Measurements from ENCODE around the gene GYG2.

The GYG2 gene

DNA sequence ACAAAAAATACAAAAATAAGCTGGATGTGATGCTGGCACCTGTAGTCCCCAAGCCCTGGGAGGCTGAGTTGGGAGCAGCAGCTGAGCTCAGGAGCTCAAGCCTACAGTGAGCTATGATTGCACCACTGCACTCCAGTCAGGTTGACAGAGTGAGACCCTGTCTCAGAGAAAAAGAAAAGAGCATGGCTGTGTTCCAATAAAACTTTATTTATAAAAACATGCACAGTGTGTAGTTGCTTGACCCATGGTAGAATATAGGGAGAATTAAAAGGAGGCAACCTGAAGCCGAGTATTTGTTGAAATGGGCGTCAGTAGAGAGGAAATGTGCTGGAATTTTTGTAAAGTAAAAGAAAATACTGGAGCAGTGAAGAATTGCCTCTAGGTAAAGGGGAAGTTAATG is 27.0 kb downstream of the GYG2 start:
- TF ChIP-seq, protein P1, sequence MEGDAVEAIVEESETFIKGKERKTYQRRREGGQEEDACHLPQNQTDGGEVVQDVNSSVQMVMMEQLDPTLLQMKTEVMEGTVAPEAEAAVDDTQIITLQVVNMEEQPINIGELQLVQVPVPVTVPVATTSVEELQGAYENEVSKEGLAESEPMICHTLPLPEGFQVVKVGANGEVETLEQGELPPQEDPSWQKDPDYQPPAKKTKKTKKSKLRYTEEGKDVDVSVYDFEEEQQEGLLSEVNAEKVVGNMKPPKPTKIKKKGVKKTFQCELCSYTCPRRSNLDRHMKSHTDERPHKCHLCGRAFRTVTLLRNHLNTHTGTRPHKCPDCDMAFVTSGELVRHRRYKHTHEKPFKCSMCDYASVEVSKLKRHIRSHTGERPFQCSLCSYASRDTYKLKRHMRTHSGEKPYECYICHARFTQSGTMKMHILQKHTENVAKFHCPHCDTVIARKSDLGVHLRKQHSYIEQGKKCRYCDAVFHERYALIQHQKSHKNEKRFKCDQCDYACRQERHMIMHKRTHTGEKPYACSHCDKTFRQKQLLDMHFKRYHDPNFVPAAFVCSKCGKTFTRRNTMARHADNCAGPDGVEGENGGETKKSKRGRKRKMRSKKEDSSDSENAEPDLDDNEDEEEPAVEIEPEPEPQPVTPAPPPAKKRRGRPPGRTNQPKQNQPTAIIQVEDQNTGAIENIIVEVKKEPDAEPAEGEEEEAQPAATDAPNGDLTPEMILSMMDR (IDR thresholded peaks at IDR 0.05; ENCODE audit: low read depth, low read length), result no peak

GRCh38 chrX:2857566-2857965 is 28.8 kb downstream of the GYG2 start:
- no peak for DNase-seq (ENCODE audit: low read depth in 2 of 2)

More for the DNA sequence above, 27.0 kb downstream of the GYG2 start:
- no peak overlapping the region for H3K4me3 ChIP-seq (replicated peaks in 1 of 2; ENCODE audit: low read depth in 2 of 2, low read length in 2 of 2)
- no peak for DNase-seq (ENCODE audit: low read depth in 2 of 2)

GRCh38 chrX:2859197-2859797 is 30.6 kb downstream of the GYG2 start:
- no peak for DNase-seq (ENCODE audit: low read depth in 2 of 2)
- TF ChIP-seq, protein P1 (IDR thresholded peaks at IDR 0.05; ENCODE audit: low read depth, low read length), result no peak
- no peak overlapping the region for H3K4me3 ChIP-seq (replicated peaks in 1 of 2; ENCODE audit: low read depth in 2 of 2, low read length in 2 of 2)

More at GRCh38 chrX:2857566-2857965, 28.8 kb downstream of the GYG2 start:
- H3K4me3 ChIP-seq (replicated peaks in 1 of 2; ENCODE audit: low read depth in 2 of 2, low read length in 2 of 2), result no peak overlapping the region
- TF ChIP-seq, protein P1 (IDR thresholded peaks at IDR 0.05; ENCODE audit: low read depth, low read length), result no peak

DNA sequence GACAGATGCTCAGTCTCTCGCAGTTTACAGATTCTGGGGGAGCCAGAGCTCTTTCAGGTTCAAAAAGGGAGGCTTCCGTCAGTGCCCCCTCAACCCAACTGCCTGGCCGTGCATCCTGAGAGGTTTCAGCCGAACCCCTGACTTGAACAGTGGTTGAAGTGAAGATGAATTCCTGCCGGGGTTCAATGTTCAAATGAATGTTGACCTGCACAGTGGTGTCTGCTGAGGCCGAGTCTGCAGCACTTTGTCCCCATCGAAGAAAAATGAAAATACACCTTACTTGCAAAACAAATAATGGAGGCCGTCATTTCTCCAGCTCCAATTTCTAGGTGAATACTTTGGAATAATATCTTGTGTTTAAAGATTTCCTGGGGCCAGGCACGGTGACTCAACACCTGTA is 33.7 kb downstream of the GYG2 start:
- DNase-seq (ENCODE audit: low read depth in 2 of 2), result no peak
- no peak overlapping the region for H3K4me3 ChIP-seq (replicated peaks in 1 of 2; ENCODE audit: low read depth in 2 of 2, low read length in 2 of 2)
- TF ChIP-seq, protein P1 (IDR thresholded peaks at IDR 0.05; ENCODE audit: low read depth, low read length), result no peak

DNA sequence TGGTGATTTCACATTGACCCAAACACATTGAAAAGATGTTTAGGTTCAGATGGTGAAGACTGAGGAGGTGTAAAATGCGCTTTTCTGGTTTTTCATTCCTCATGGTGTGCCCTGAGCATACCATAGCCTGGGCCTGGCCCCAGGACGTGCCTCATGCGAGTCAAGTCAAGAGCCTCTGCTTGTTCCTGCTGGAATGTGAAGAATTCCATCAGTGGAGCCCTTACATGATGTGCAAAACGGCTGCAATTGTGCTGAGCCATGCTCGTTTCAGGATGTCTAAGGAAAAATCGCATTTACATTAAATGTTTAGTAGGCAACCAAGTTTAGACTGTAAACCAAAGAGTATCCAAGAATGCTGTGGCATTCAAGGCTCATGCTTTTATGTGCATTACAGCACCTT is 34.9 kb downstream of the GYG2 start:
- DNase-seq (ENCODE audit: low read depth in 2 of 2), result peak in 1 of 2 donors; percentile 12
- H3K4me3 ChIP-seq (replicated peaks in 1 of 2; ENCODE audit: low read depth in 2 of 2, low read length in 2 of 2), result no peak overlapping the region
- TF ChIP-seq, protein P1 (IDR thresholded peaks at IDR 0.05; ENCODE audit: low read depth, low read length), result no peak

DNA sequence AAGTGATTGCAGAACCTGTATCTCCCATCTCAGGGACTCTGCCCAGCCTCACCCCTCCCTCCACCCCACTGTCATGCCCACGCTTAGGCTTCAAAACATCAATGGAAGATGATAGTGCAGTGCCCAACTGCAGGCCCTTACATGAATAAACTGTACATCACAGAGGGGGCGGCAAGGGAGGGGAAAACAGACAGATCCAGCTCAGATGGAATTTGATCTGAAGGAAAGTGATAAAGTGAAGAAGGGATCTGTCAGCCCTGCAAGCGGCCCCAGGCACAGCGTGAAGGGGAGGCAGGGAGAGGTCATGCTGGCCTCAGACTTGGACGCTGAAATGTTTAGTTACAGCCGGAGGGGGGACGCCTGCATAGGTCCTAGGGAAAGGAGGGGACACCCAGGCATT is 38.5 kb downstream of the GYG2 start:
- TF ChIP-seq, protein P1 (IDR thresholded peaks at IDR 0.05; ENCODE audit: low read depth, low read length), result no peak
- DNase-seq (ENCODE audit: low read depth in 2 of 2), result no peak

GRCh38 chrX:2870650-2871049 is 41.9 kb downstream of the GYG2 start:
- H3K4me3 ChIP-seq (replicated peaks in 1 of 2; ENCODE audit: low read depth in 2 of 2, low read length in 2 of 2), result no peak overlapping the region
- TF ChIP-seq, protein P1 (IDR thresholded peaks at IDR 0.05; ENCODE audit: low read depth, low read length), result no peak
- DNase-seq (ENCODE audit: low read depth in 2 of 2), result no peak

More for the DNA sequence above, 38.5 kb downstream of the GYG2 start:
- H3K4me3 ChIP-seq (replicated peaks in 1 of 2; ENCODE audit: low read depth in 2 of 2, low read length in 2 of 2), result no peak overlapping the region
